Fibroblast of skin of right quadriceps (primary cell): ENCODE data around the gene DGUOK.

Experiments
- DNase-seq: peaks from one replicate; pipeline ENCODE4 v3.0.0-alpha.2; 2013

DGUOK gene

DNA sequence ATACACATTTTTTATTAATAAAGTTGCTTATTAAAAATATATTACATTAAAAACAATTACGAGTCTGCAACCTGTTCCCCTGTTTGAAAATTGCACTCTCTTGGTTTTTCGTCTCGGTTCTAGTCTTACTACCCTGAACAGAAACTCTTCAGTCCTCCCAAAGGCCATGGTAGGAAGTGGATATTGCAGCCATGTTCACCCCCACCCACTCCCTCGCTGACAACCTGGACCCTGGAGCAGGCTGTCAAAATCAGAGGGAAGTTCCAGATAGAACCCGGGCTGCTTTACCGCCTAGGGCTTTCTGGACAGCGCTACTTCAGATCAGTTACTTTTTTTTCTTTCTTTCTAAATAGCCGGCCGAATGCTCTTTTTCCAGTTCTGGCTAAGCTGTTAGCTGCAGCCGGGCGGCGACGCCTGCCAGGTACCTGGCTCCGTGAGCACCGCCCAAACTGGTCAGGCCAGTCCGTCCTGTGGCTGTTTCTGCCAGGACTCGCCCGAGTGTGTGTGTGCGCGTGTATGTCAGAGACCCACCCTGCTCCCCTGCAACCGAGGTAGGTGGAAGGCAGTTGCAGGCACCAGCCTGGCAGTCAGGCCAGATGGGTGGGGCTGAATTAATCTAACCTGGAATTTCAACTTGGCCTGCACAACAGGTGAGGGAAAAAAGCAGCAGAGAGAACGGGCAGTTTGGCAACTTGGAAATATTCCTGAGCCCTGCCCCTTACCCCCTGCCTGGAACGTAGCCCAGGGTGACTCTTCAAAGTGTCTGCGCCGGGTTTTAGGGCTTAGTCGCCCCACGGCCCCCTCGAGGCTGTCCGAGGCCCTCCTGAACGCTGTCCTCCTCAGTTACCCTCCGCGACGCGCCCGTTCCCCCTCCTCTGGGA lies 56.9 kb downstream of the DGUOK start:
- DNase-seq = no peak

DNA sequence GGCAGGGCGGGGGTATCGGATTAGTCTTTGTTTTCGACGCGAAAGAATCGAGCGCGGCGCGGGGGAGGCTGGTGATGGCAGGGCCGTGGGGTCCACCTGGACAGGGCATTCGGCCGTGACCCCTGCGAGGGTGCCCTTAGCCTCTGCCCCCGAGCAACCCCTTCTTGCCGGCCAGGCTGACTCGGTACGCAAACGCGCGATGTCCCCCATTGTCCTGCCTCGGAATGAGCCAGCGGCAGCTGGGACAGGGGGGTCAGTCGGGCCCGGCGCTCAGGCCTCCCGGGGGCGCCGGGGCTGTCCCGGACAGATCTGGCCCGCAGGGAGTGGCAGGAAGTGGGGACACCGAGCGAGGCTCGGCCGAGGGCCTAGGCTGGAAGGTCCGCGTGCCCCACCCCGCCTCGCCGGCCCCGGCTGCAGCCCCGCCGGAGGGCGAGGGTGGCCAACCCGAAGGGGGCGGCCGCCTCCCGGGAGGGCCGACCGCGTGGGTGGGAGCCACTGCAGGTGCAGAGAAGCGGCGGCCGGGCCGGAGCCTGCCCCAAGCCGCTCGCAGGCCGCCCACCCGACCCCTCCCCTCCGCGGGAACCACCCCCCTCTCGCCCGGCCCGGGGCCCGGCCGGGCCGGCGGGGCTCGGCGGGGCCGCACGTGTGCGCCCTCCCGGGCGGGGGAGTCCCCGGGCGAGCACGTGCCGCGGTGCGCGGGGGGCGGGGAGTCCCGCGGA lies 57.7 kb downstream of the DGUOK start, which contains the start of gene TET3:
TSS of gene TET3 (plus strand) at position 708 of the 719 bp plus-strand sequence. CDS start 1,494 bp downstream, outside the sequence.
- no peak for DNase-seq

DNA sequence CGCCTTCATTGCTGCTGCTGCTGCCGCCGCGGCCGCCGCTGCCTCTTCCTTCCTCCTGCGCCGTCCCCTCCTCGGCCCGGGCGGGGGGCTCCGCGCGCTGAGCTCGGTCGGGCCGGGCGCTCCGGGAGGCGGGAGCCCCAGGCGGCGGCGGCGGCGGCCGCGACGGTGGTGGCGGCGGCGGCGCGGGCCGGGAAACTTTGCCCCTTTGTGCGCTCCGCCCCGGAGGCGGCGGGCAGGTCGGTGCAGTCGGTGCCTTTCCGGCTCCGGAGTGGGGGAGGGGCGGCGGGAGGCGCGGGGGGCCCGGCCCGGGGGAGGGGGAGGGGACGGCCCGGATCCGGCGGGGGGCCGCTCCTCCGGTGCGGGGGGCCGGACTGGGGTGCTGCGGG lies 58.2 kb downstream of the DGUOK start:
- DNase-seq = no peak

- no peak for DNase-seq
Measured at GRCh38 chr2:73985308-73986084, 58.8 kb downstream of the DGUOK start.

- DNase-seq = no peak
Measured at GRCh38 chr2:73986085-73986681, 59.5 kb downstream of the DGUOK start.

DNA sequence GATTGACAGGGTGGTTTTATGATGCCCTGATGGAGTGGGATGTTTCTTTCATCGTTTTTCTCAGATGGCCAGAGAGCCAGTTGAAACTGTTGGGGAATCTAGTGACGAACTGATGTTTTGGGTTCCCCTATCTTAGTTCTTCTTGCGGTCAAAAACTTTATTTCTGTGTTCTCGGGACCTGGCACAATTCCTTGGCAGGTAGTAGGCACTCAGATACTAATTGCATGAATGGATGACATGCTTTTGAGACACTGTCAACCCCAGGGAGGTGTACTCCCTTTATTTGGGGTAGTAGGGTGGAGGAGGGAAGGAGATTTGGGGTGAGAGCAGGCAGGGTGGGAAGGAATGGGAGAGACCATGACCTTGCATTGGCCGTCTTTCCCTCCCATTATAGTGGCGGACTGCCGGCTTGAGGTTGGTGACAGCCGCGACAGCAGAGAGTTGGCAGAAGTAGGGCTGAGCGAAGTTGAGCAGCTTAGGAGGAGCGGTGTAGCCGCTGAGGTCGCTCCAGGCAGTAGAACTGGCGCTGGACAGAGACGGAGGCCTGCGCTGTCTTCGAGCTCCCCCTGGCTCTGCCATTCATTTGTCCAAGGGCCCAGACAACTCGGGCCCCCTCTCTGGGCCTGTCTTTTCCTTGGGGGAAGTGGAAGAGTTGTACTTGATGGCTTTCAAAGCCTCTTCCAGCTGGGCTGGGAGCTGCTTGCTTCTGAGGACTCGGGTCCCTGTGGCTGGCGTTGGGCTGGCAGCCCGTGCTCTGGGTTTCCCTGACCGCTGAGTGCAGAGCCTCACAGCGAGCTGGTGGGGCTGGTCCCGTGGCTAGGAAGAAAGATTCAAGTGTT lies 60.6 kb downstream of the DGUOK start:
- DNase-seq = peak; percentile 36

DNA sequence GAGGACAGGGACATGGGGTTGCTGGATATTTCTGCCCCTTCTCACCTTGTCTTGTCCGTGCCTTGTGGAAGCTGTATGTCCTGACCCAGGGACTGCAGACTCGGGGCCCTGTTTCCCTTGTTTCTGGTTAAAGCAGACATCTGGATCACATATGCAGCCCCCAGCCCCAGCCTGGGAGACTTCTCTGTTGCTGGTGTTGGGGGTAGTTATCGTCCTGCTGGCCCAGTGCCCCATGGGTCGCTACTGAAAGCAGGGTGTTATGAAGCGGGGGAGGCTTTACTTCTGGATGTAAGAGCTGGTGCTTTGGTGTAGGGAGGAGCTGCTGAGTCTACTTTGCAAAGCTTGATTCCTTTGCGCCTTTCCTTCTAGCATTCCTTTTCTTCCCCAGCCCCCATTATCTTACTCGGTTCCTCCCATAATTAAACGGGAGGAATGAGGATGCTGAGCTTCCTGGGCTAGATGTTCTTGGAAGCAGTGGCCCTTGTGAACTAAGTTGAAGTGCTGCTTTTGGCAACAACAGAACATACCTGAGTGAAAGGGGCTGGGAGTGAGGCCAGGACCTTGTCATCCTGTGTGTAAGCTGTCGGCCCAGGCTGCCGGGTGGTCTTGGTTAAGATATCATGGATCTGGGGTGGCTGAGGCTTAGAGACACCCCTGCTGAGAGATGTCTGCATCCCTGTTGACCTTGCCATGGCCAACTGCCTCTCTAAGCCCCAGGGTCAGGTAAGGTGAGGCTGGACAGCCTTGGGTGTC lies 61.4 kb downstream of the DGUOK start:
- DNase-seq = no peak

DNA sequence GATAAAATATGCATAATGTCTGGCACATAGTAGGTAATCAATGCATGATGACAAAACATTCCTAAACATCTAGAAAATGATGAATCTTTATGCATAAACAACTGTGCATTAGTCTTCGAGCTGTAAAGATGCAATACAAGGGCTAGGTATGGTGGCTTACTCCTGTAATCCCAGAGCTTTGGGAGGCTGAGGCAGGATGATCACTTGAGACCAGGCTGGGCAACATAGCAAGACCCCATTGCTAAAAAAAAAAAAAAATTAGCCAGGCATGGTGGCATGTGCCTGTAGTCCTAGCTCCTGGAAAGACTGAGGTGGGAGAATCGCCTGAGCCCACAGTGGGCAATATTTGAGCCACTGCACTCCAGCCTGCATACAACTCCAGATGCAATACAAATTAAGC lies 63.3 kb downstream of the DGUOK start:
- DNase-seq = no peak

GRCh38 chr2:73990531-73990930 lies 63.9 kb downstream of the DGUOK start:
- DNase-seq = no peak

DNA sequence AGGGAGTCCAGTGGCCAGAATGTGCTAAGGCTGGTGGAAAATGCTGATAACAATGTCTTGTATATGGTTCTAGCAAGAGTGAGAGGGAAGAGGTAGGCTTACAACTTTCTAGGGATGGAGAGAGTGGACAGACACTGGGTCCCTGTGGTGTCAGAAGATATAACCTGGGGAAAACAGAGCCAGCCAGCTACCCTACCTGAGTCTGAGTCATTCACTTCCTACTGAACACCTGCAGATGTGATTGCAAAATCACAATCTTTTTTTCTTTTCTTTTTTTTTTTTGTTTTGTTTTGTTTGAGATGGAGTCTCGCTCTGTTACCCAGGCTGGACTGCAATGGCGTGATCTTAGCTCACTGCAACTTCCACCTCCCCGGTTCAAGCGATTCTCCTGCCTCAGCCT lies 65.4 kb downstream of the DGUOK start:
- DNase-seq = no peak

- no peak for DNase-seq
Measured at GRCh38 chr2:73993376-73993775, 66.7 kb downstream of the DGUOK start.

DNA sequence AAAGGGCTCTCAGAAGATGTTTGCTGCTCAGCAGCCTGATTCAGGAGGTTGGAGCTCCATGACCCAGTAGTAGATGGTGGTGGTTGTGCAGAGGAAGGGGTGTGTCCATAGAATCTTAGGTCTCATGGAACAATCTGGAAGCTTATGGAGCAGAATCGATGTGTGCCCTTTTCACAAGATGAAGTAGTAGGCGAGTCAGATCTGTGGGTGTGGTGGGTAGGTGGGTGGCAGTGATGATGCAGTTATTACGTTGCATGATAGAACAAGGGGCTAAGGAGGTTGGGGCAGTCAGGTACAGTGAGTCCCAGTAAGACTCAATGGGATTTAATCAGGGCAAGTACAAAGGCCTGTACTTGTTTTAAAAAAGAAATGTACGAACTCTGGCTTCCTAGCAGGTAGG lies 67.1 kb downstream of the DGUOK start:
- no peak for DNase-seq

GRCh38 chr2:73994178-73994831 lies 67.6 kb downstream of the DGUOK start:
- no peak for DNase-seq

- DNase-seq = no peak
Measured at GRCh38 chr2:73995810-73996209, 69.1 kb downstream of the DGUOK start.

- DNase-seq = no peak
Measured at GRCh38 chr2:73997813-73998212, 71.1 kb downstream of the DGUOK start.

DNA sequence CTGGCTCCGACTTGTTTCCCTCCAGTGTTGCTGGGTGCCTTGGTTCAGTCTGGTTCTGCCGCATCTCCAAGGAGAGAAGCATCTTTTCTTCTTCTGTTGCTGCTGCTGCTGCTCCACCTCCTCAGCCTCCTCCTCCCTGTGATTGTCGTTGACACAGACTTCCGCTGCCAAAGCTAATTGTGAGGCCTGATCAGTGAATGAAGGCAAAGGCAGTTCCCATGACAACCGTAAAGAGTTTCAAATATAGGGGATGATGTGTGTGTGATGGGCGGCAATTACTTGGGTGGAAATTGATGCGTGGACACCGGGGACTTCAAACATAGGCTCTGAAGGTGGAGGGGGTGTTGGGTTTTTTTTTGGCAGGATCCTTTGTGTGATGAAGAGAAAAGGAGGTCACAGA lies 71.8 kb downstream of the DGUOK start:
- DNase-seq = no peak

DNA sequence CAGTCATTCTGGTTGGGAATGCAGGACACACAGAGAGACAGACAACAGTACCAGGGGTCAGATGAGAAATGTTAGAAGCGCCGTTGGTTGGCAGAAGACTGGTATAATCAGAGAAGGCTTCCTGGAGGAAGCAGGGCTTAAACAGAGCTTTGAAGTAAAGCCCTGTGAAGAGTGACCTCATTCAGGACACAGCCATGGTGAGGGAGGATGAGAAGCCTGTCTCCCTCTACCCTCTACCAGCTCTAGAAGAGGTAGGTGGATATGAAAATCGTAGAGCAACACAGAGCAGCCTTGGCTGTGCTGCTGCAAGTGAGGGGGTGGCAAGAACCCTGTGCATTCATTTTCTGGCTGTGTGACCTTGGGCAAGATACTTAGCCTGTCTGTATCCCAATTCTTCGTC lies 72.3 kb downstream of the DGUOK start:
- DNase-seq = no peak

GRCh38 chr2:73999881-74000597 lies 73.4 kb downstream of the DGUOK start:
- peak; percentile 49 for DNase-seq

DNA sequence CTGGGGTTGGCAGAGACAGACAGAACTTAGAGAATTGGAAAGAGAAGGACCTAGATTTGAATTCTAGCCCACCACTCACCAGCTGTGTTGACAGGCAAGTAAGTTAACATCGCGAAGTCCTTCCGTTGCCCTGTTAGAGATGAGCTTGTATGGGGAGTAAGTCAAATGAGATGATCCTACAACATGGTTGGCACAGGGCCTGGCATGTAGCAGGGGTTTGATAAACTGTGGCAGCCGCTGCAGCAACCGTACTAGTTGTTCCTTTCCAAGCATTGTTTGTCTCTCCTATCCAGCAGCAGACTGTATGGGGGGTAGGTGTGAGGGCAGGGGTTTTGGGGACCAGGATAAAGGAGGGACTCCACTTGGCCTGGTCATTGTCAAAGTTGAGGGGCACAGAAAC lies 74.0 kb downstream of the DGUOK start:
- DNase-seq = no peak

DNA sequence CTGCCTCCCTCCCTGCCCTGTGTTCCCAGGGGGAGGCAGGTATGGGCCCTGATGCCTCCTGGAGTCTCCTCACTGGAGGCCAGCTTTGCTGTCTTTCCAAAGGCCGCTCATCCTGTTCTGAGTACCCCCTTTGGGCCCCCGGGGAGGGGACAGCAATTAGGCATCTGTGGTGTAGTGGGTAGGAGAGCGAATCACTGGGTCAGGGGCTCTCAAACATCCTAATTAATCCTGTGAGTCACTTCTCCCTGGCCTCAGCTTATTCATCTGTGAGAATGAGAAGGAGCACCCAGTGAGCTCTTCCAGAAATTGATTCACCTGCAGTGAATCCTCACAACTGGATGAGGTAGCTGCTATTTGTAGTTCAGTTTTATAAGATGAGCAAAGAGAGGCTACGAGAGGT lies 74.4 kb downstream of the DGUOK start:
- DNase-seq = peak; percentile 25
